Mesodermal cell (in vitro differentiated cells): ENCODE data around the gene ATL2. TPM values are rescaled to one million over a fixed set of nuclear protein-coding genes. Genes with fewer than 3 reads are reported as not detected.

Experiments
- H3K27ac ChIP-seq: 2 replicates; pipeline ENCODE4 v1.7.0; 2013; ENCODE audit warnings: mild to moderate bottlenecking, low read depth, low read length, moderate library complexity; ENCODE audit not compliant: severe bottlenecking
- H3K36me3 ChIP-seq: 2 replicates; pipeline ENCODE4 v1.7.1; 2013; ENCODE audit warnings: mild to moderate bottlenecking, low read length, moderate library complexity; ENCODE audit not compliant: control insufficient read depth, insufficient read depth
- H3K4me1 ChIP-seq: one replicate; pipeline ENCODE4 v1.7.1; 2013; ENCODE audit warnings: mild to moderate bottlenecking, low read length; ENCODE audit not compliant: insufficient read depth, control insufficient read depth, poor library complexity, severe bottlenecking
- H3K4me3 ChIP-seq: 2 replicates; pipeline ENCODE4 v1.7.0; 2013; ENCODE audit warnings: low read length, control low read depth, mild to moderate bottlenecking; ENCODE audit not compliant: insufficient read depth, poor library complexity, severe bottlenecking; ENCODE audit errors: extremely low read depth
- H3K9me3 ChIP-seq: 2 replicates; pipeline ENCODE4 v1.7.1; 2013; ENCODE audit warnings: mild to moderate bottlenecking, low read length, moderate library complexity; ENCODE audit not compliant: control insufficient read depth
- WGBS, 2 experiments: methylation state at CpG; one replicate each; pipeline ENCODE4 v1.1.5; 2013; ENCODE audit warnings: missing lambda C conversion rate in 2 of 2; ENCODE audit not compliant: insufficient coverage in 2 of 2; 5-methylcytosine and 5-hydroxymethylcytosine counted together
- polyA plus RNA-seq, 2 experiments: library from polyadenylated mRNA; stranded (reverse); fragments of 50-300 nt; gene quantifications; one replicate each; pipeline ENCODE4 v1.2.3, GENCODE V29; 2013

ATL2 gene
- polyA plus RNA-seq (2013, experiment 1 of 2) = 67.9 TPM
- 69.1 TPM for polyA plus RNA-seq (2013, experiment 2 of 2)

- Histone ChIP-seq H3K9me3 (no peaks in the 10 kb centered on the region), H3K4me1 (peaks cover 22% of the 10 kb centered on the region), H3K4me3 (peak within 1 kb of the TSS; percentile 72), H3K27ac (peak within 1 kb of the TSS; percentile 95), H3K36me3 (peaks cover 11% of the 10 kb centered on the region)
- WGBS, 2 experiments = 0% methylated on average over 28 to 48 of the region's 73 CpGs
Observed at GRCh38 chr2:38377050-38377828, at the start of gene ATL2. Gene ATL2 (minus strand): TSS chr2:38377273. CDS start chr2:38377260, 13 bp downstream.

DNA sequence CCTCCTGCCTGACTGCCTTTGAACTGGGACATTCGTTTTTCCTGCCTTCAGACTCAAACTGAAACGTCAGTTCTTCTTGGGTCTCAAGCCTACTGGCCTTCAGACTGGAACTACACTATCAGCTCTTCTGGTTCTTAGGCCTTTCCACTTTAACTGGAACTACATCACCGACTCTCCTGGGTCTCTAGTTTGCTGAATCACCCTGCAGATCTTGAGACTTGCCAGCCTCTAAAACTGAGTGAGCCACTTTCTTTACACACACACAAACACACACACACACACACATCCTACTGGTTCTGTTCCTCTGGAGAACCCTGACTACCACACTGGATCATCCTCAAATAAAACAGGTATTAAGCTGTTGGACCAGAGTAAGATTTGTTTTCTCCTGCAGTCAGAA lies 46.7 kb upstream of the ATL2 start:
- WGBS, 2 experiments = 60 to 82% methylated on average over 3 of the region's 3 CpGs
- Histone ChIP-seq H3K4me3 (no peak overlapping the region), H3K36me3 (no peaks in the 10 kb centered on the region), H3K9me3 (no peaks in the 10 kb centered on the region), H3K27ac (no peak overlapping the region), H3K4me1 (no peaks in the 10 kb centered on the region)

DNA sequence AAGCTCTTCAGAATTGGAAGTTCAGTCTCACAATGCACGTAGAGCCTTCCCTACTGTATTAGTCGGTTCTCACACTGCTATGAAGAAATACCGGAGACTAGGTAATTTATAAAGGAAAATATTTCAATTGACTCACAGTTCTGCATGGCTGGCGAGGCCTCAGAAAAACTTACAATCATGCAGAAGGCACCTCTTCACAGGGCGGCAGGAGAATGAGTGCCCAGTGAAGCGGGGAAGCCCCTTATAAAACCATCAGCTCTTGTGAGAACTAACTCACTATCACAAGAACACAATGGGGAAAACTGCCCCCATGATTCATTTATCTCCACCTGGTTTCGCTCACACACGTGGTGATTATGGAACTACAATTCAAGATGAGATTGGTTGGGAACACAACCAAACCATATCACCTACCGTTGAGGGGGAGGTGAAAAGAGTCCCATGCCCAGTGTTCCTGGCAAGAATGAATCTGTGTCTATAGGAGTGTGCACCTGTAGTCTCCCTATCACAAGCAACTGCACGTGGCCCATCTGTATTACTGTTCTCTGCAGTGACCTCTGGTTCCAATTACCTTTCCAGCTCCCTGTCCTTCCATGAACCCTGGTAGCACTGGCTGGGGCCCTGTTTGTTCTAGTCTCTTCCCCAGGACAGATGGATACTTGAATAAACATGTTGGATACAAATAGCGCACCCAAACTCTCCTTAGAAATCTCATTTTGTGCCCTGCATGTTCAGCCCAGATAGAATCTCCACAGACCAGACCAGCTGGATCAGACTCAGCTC lies 44.4 kb upstream of the ATL2 start:
- H3K27ac ChIP-seq = no peak overlapping the region
- H3K4me3 ChIP-seq = no peak overlapping the region
- no peaks in the 10 kb centered on the region for H3K36me3 ChIP-seq
- WGBS, 2 experiments = 93 to 97% methylated on average over 5 to 8 of the region's 11 CpGs
- H3K9me3 ChIP-seq = no peaks in the 10 kb centered on the region
- H3K4me1 ChIP-seq = no peaks in the 10 kb centered on the region

DNA sequence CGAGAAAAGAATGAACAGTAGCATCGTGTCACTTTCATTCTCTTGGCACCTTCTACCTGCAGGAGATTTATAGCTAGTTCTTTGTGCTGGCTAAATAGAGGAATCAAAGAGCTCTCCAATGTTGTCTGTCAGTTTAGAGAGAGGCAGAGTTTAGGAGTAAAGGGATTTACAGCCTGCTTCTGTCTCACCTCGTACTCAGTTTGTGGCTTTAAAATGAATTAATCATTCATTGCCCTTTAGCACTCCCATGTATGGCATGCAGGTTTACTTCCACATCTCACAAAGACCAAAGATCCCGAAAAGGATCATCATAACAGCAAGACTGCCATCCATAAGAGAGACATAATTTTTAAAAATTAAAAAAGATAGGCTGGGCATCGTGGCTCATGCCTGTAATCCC lies 42.4 kb upstream of the ATL2 start:
- H3K4me3 ChIP-seq = no peak overlapping the region
- no peaks in the 10 kb centered on the region for H3K4me1 ChIP-seq
- H3K36me3 ChIP-seq = no peaks in the 10 kb centered on the region
- H3K9me3 ChIP-seq = no peaks in the 10 kb centered on the region
- H3K27ac ChIP-seq = no peak overlapping the region
- WGBS, 2 experiments = 82 to 100% methylated on average over 1 to 4 of the region's 5 CpGs

- no peaks in the 10 kb centered on the region for H3K4me1 ChIP-seq
- H3K9me3 ChIP-seq = peaks cover 4% of the 10 kb centered on the region
- no peak overlapping the region for H3K27ac ChIP-seq
- H3K4me3 ChIP-seq = no peak overlapping the region
- WGBS, 2 experiments = 71 to 89% methylated on average over 1 of the region's 2 CpGs
- H3K36me3 ChIP-seq = no peaks in the 10 kb centered on the region
Observed at GRCh38 chr2:38418735-38419134, 41.7 kb upstream of the ATL2 start.

GRCh38 chr2:38417745-38418689 lies 40.9 kb upstream of the ATL2 start:
- Histone ChIP-seq H3K4me1 (no peaks in the 10 kb centered on the region), H3K27ac (no peak overlapping the region), H3K4me3 (no peak overlapping the region), H3K36me3 (no peaks in the 10 kb centered on the region), H3K9me3 (peaks cover 9% of the 10 kb centered on the region)
- WGBS, 2 experiments = 83 to 84% methylated on average over 7 of the region's 7 CpGs

- WGBS, 2 experiments = 88 to 92% methylated on average over 6 to 8 of the region's 9 CpGs
- no peaks in the 10 kb centered on the region for H3K4me1 ChIP-seq
- H3K36me3 ChIP-seq = no peaks in the 10 kb centered on the region
- H3K4me3 ChIP-seq = no peak overlapping the region
- H3K27ac ChIP-seq = no peak overlapping the region
- H3K9me3 ChIP-seq = peaks cover 15% of the 10 kb centered on the region
Observed at GRCh38 chr2:38416296-38417036, 39.4 kb upstream of the ATL2 start.

GRCh38 chr2:38415728-38416291 lies 38.7 kb upstream of the ATL2 start:
- Histone ChIP-seq H3K36me3 (no peaks in the 10 kb centered on the region), H3K4me3 (no peak overlapping the region), H3K4me1 (no peaks in the 10 kb centered on the region), H3K9me3 (peaks cover 19% of the 10 kb centered on the region), H3K27ac (no peak overlapping the region)
- WGBS, 2 experiments = 92 to 100% methylated on average over 1 to 2 of the region's 4 CpGs

GRCh38 chr2:38415023-38415422 lies 38.0 kb upstream of the ATL2 start:
- H3K27ac ChIP-seq = no peak overlapping the region
- no peak overlapping the region for H3K4me3 ChIP-seq
- H3K9me3 ChIP-seq = peaks cover 19% of the 10 kb centered on the region
- H3K4me1 ChIP-seq = no peaks in the 10 kb centered on the region
- H3K36me3 ChIP-seq = no peaks in the 10 kb centered on the region
- 88 to 97% methylated on average over 3 of the region's 3 CpGs for WGBS, 2 experiments
